GM12801 (cell line): ENCODE data around the gene PPY.

Experiments
- TF ChIP-seq, protein P1 (sequence below): IDR thresholded peaks from one replicate; pipeline ENCODE4 v1.5.1; 2011; ENCODE audit warnings: control low read depth; ENCODE audit not compliant: insufficient read length; ENCODE audit errors: extremely low read depth

The PPY gene

DNA sequence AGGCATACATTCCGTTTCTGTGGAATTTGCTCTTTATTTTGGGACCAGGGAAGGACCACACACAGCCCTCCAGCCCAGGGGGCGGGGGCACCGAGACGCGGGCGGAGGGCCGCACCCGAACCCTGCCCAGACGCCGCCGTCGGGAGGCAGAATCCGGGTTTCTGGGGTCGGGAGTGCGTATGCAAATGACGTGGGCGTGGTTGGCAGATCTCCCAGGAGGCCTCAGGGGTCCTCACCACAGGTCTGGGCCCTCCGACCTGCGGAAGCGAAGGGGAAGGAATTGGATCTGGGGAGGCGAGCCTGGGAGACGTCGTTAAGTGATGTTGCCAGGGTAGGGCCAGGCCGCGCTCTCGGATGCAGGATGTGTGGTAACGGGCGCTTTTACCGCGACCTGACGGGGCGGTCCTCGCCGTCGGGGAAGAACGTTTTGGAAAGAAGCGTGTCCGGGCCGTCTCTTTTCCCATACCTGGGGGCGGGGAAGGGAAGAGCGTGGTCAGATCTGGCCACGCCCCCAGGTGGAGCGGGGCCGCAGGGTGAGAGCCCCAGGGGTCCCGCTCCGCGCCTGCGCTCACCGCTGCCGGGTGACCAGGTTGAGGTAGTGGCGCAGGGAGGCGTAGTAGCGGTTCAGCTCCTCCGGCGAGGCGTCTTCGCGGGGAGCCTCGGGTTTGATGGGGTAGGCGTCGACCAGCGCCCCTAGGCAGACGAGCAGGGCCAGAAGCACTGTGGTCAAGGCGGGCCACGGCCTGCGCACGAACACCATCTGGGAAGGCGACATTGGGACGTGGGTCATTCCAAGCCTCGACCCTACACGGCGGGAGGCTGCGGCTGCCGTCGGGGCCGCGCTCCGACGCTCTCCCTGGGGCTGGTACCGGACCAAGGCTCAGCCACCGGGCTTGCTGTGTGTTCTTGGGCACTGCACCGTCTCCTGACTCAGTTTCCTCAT is 10.7 kb upstream of the PPY start:
- TF ChIP-seq, protein P1, sequence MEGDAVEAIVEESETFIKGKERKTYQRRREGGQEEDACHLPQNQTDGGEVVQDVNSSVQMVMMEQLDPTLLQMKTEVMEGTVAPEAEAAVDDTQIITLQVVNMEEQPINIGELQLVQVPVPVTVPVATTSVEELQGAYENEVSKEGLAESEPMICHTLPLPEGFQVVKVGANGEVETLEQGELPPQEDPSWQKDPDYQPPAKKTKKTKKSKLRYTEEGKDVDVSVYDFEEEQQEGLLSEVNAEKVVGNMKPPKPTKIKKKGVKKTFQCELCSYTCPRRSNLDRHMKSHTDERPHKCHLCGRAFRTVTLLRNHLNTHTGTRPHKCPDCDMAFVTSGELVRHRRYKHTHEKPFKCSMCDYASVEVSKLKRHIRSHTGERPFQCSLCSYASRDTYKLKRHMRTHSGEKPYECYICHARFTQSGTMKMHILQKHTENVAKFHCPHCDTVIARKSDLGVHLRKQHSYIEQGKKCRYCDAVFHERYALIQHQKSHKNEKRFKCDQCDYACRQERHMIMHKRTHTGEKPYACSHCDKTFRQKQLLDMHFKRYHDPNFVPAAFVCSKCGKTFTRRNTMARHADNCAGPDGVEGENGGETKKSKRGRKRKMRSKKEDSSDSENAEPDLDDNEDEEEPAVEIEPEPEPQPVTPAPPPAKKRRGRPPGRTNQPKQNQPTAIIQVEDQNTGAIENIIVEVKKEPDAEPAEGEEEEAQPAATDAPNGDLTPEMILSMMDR: no peak

DNA sequence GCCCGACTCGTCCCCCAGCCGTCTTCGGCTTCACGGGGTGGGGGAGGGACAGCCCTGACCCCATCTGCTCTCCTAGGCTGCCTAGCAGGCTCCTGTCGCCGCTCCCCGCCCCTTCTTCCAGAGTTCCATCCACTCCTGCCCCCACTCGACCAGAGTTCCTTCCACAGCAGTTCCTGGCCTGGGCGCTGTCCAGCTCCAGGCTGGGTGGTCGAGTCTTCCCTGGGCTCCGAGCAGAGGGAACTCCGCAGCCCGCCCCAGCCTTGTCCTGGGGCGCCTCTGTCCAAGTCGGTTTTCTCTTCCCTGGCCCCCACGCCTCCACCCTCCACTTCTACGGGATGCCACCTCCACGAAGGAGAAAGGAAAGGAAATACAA is 10.1 kb upstream of the PPY start:
- TF ChIP-seq, protein P1: no peak

DNA sequence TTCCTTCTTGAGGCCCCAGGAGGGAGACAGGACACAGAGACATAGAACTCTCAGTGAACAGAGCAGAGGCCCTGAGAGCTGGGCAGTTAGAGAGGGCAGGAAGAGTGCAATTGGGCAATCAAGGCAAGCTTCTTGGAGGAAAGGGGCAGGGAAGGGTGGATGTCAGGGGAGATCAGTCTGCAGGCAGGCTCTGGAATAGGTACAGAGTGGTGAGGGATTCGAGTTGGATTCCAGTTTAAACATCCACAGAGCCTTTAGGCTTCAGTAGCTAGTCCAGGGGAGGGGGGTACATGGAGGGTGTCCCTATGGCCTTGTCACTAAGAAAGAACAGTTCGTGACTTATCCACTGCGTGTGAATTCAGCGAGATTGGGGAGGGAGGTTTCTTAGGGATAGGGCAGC is 9.5 kb upstream of the PPY start:
- TF ChIP-seq, protein P1: no peak

DNA sequence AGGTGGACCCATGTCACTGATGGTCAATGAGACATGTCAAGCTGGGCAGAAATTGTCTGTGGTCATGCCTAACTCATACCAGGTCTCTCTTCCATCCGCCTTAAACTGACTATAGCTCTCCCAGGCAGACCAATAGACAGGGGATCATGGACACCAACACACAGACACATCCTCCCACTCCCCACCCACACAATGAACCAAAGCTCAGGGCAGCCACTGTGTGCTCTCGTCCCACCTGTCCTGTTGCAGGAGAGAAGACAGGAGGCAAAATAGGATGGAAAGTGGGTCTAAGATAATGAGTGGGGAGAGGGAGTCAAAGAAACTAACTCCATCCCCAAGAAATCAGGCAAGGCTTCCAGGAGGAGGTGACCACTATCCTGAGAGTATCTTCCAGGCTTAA is 8.3 kb upstream of the PPY start:
- TF ChIP-seq, protein P1: no peak

DNA sequence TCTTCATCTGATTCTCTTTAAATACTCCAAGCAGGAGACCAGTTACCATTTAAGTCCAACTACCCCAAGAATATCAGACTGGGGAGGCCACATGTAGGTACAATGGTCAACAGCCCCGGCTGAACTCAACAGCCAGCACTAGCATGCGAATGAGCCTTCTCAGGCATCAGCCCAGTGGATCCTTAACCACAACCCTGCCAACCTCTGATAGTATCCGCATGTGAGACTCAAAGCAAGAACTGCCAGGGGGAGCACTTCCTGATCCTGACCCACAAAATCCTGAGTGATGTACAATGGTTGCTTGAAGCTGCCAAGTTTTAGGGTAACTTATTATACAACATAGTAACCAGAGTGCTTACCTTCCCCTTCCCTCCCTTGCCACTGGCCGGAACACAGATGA is 7.5 kb upstream of the PPY start:
- TF ChIP-seq, protein P1: no peak

DNA sequence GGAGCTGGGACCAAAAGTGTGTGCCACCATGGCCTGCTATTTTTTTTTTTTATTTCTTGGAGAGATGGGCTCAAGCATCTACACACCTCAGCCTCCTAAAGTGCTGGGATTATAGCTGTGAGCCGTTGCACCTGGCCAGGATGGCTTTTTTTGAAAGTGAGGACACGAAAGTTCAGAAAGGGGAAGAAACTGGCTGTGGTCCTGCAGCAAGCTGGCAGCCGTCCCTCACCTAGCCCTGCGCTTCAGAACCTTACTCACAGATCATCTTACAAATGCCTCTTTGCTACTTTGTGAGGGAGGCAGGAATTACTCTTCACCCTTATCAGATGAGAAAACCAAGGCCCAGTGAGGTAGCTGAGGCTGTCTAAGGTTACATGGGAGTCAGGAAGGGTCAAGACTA is 4.5 kb upstream of the PPY start:
- TF ChIP-seq, protein P1: no peak

DNA sequence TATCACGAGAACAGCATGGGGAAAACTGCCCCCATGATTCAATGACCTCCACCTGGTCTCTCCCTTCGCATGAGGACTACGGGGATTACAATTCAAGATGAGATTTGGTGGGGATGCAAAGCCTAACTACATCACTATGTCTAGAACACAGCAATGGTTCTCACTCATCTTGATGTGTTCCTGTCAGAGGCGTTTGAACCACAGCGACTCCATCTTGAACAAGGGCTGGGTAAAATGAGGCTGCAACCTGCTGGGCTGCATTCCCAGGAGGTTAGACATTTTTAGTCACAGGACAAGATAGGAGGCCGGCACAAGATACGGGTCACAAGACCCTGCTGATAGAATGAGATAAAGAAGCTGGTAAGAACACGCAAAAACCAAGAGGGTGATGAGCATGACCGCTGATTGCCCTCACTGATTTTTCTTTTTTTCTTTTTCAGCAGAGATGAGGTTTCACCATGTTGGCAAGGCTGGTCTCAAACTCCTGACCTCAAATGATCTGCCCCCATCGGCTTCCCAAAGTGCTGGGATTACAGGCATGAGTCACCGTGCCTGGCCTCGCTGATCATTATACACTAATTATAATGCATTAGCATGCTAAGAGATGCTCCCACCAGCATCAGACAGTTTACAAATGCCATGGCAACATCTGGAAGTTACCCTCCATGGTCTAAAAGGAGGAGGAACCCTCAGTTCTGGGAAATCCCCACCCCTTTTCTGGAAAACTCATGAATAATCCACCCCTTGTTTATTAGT is 3.0 kb upstream of the PPY start:
- TF ChIP-seq, protein P1: no peak
